ENCODE results near the gene PDE6H.

- TF ChIP-seq CTCF (IDR thresholded peaks at IDR 0.05) (no peak), EZH2 (IDR thresholded peaks at IDR 0.05) (no peak), EZH2phosphoT487 (IDR thresholded peaks at IDR 0.05) (no peak)
These were observed 42.3 kb downstream of the PDE6H start for GRCh38 chr12:15015121-15015520.

Measured in neural progenitor cell (in vitro differentiated cells).